Measurements from ENCODE around the gene NOXA1.

Gene NOXA1

DNA sequence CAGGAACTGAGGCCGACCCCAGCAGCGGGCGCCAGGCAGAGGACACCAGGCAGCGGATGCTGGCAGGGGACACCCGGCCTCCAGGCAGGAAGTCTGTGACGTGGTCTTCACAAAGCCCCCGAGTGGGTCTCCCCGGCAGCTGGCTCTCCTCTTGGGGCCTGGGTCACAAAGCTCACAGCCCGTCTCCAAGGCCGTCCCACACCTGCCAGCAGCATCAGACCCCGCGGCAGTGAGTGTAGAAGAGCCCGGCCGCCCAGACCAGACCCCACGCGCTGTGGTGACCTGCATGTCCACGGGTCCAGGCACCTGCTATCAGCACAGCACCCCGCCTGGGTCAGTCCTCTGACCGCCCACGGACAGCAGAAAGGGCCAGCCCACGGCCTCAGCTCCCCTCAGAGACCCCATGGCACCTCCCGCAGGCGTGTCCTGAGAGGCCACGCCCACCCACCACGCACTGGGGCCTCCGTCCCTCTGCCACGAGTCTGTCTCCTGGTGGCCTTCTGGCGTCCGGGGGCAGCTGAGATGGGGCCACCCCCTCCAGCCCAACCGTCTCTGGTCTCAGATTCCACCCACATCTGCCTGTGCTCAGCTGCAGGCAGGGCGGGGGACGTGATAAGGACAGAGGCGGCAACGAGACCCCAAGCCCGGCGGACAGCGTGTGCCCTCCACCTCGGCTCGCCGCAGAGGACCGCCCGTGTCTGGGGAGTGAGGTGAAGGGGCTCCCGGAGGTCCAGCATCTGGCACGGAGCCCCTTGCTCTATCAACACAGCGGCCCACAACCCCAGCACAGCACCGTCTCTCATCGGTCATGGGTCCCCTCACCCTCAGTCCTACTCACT is 34.4 kb upstream of the NOXA1 start:
- DNase-seq, result no peak

- DNase-seq, result no peak
Observed at GRCh38 chr9:137389428-137389746, 33.8 kb upstream of the NOXA1 start.

- DNase-seq, result no peak
Observed at GRCh38 chr9:137390553-137391410, 32.4 kb upstream of the NOXA1 start.

- DNase-seq, result no peak
Observed at GRCh38 chr9:137391411-137391754, 31.8 kb upstream of the NOXA1 start.

GRCh38 chr9:137392232-137393007 is 30.8 kb upstream of the NOXA1 start:
- no peak for DNase-seq

DNA sequence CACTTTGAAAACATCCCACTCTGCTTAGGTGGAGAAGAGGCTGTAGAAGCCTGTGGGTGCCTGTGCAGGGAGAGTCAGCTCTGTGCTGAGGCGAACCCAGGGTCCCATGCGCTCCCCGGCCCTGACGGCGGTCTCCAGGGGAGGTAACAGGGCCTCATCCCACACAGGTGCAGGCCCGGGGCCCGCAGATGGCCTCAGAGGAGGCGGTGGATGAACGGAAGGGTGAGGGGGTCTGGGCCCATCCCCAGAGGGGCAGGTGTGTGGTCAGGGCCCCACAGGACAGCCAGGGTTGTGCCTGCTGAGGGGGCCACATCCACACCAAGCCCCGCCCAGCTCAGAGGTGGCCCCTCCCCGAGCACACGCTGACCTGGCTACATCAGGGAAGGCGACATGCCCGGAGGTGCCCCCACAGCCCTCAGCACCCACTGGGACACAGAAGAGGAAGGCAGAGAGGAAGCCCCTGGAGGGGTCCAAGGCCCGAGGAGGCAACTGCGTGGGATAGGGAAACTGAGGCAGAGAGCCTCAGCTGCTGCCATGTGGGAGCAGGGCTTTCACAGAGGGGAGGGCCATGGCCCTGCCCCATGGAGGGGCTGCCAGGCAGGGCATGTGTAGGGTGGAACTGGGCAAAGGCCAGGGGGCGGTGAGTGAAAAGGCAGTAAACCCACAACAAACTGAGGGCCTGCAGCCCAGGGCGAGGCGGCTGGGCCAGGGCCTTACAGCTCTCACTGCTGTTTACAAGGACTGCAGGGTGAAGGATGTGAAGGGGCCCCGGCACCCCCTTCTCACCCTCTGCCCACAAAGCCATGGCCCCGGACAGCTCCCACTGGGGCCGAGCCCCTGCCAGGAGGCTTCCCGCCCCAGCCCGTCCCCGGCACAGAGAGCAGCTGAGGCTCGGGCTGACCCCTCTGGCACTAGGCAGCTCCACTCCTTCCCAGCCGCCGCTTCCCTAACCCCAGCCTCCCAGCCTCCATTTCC is 29.7 kb upstream of the NOXA1 start:
- DNase-seq, result no peak

DNA sequence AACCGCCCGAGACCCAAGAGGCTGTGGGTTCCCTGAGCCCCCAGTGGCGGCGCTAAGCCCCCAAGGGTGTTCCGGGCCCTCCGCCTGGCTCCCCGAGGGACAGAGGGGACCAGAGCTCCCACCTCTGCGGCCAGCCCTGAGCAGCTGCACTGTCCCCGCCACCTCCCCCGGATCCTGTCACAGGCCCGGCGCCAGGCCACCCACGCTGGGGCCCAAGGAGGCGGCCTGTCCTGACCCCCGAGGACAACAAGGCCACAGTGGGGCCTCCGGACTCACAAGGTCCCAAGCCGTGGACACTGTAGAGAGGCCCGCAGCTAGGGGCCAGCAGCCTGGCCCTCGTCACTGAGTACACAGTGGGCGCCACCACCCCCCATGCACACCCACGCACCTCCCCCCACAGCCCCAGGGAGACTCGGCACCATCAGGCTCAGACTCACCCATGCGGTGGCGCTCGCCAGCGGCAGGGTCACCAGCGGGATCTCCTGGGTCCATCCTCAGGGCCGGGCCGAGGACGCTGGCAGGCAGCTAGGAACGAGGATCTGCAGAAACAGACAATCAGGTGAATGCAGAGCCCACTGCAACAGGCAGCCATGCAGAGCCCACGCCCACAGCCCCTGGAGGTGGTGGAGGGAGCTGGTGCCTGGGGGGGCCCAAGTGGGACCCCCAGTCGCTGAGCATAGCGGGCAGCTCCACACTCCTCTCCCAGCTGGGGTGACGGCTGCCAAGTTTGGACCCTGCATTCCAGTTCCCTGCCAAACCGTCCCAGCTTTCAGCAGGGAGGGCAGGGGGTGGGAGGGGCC is 28.1 kb upstream of the NOXA1 start:
- DNase-seq, result no peak

- DNase-seq, result no peak
Observed at GRCh38 chr9:137395666-137396010, 27.6 kb upstream of the NOXA1 start.

DNA sequence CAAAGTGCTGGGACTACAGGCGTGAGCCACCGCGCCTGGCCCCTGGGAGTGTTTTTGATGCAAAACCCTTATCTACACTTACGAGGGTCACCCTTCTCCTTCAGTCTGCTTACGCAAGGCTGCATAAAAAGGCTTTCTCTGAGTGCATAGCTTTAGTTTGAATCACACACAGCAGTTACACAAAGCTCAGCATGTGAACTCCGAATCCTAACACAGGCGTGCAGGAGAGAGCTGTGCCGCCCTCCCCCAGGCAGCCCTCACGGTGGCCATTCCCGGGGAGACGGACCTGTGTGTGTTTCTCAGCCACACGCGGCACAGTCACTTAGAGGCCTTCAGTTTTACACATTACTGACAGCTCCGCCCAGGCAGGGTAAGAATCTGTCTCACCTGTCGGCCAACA is 27.0 kb upstream of the NOXA1 start:
- DNase-seq, result no peak

DNA sequence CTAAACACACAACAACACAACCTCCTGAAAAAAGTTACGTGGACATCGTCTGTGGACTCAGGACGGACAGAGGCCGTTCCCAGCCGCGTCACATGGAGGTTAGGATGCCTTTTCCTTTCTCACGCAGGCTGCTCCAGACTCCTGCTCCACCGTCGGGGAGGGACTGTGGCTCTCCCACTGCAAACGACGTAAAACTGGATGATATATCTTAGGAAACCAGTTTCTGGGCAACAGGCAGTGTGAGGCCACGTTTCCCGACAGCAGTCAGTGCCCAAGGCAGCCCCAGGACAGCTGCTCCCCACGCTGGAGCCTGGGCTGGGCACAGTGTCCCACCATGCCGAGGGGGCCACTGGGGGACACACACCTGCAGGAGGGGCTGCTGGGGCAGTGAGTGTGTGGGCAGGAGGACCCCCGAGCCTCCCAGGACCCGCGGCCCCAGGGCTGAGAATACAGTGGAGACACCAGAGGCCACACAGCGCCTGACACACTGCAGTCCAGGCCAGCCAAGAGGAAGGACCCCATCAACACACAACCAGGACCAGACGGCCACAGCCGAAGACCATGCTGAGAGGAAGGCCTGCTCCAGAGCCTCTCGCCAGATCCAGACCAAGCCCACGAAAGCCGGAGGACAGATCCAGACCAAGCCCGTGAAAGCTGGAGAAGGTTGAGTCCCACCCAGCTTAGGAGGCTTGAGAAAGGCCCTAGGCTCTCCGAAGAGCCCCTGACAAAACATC is 26.4 kb upstream of the NOXA1 start:
- no peak for DNase-seq

- no peak for DNase-seq
Observed at GRCh38 chr9:137397675-137398423, 25.3 kb upstream of the NOXA1 start.

- DNase-seq, result no peak
Observed at GRCh38 chr9:137398561-137399468, 24.4 kb upstream of the NOXA1 start.

GRCh38 chr9:137402746-137403145 is 20.4 kb upstream of the NOXA1 start:
- no peak for DNase-seq

- DNase-seq, result no peak
Observed at GRCh38 chr9:137403269-137403668, 19.9 kb upstream of the NOXA1 start.

- no peak for DNase-seq
Observed at GRCh38 chr9:137404961-137405567, 18.1 kb upstream of the NOXA1 start.

DNA sequence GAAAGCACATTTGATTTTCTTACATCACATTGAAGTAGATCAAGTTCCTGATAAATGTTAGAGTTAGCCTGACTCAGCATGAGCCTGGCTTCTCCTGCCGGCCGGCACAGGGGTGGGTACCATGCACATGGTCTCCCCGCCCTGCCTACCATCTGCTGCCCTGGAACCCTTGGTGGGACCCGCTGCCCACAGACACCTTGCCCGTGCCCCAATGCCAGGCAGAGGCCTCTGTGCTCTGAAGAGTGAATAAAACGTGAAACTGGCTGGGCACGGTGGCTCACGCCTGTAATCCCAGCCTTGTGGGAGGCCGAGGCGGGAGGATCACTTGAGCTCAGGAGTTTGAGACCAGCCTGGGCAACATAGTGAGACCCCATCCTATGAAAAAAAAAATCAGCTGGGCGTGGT is 17.5 kb upstream of the NOXA1 start:
- no peak for DNase-seq

DNA sequence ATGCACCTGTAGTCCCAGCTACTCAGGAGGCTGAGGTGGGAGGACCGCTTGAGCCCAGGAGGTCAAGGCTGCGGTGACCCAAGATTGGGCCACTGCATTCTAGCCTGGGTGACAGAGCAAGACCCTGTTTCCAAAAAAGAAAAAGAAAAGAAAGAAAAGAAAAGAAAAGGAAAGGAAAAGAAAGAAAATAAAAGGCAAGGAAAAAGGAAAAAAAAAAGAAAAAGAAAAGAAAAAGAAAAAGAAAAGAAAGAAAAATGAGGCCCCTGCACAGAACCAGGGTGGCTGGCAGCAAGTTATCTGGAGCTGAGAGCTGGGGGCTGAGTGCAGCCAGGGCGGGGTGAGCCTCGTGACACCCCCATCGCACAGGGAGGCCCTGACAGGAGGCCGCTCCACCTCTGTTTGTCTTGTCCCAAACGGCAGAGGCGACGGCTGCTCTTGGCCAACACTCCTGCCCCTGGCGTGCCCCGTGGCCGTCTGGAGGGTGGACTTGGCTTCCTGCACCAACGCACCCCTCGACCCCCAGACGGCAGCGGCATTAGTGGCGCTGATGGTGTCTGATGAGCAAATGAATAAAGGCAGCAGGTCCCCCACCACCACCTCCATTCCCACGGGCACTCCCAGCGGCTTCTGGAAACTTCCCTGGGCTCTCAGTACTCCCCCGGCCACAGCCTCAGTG is 17.0 kb upstream of the NOXA1 start:
- no peak for DNase-seq

Measured in CD4-positive, alpha-beta T cell treated with Interleukin-4 for 4 hours (primary cell).